MM.1S (cell line): ENCODE data around the gene ATP1A4.

Experiments used
- CTCF ChIP-seq: fragments of 300-600 bp; sonication (generic); IDR thresholded peaks from 2 replicates; pipeline ENCODE4 v1.5.1; 2016; ENCODE audit warnings: antibody characterized with exemption, low read length, mixed read lengths
- EZH2 ChIP-seq: fragments of 300-600 bp; sonication (generic); optimal IDR thresholded peaks from 2 replicates; pipeline ENCODE3; 2017; ENCODE audit warnings: low read depth, mild to moderate bottlenecking, antibody characterized with exemption, low read length, mixed read lengths
- EZH2phosphoT487 ChIP-seq: fragments of 300-600 bp; sonication (generic); IDR thresholded peaks from 2 replicates; pipeline ENCODE4 v1.6.1; 2018; ENCODE audit warnings: antibody characterized with exemption, low read length

GRCh38 chr1:160186729-160187128, 35.3 kb downstream of the ATP1A4 start:
- no peak for TF ChIP-seq CTCF
- TF ChIP-seq EZH2phosphoT487: no peak
- TF ChIP-seq EZH2: no peak
